ENCODE results near the gene TRIL.

TRIL gene

GRCh38 chr7:28961972-28962371 lies 3.8 kb upstream of the TRIL start:
- Mint-ChIP-seq H3K4me1 (ENCODE audit: low read depth) (peaks cover 9% of the 10 kb centered on the region), H3K27me3 (peaks cover 13% of the 10 kb centered on the region), H3K9me3 (ENCODE audit: low read depth) (no peaks in the 10 kb centered on the region), H3K36me3 (no peaks in the 10 kb centered on the region), H3K27ac (no peak overlapping the region), H3K4me3 (no peak overlapping the region)

GRCh38 chr7:28960071-28960840 lies 2.1 kb upstream of the TRIL start:
- no peak overlapping the region for H3K4me3 Mint-ChIP-seq
- no peaks in the 10 kb centered on the region for H3K36me3 Mint-ChIP-seq
- H3K27me3 Mint-ChIP-seq: peaks cover 14% of the 10 kb centered on the region
- H3K4me1 Mint-ChIP-seq (ENCODE audit: low read depth): peaks cover 12% of the 10 kb centered on the region
- no peak overlapping the region for H3K27ac Mint-ChIP-seq
- no peaks in the 10 kb centered on the region for H3K9me3 Mint-ChIP-seq (ENCODE audit: low read depth)

DNA sequence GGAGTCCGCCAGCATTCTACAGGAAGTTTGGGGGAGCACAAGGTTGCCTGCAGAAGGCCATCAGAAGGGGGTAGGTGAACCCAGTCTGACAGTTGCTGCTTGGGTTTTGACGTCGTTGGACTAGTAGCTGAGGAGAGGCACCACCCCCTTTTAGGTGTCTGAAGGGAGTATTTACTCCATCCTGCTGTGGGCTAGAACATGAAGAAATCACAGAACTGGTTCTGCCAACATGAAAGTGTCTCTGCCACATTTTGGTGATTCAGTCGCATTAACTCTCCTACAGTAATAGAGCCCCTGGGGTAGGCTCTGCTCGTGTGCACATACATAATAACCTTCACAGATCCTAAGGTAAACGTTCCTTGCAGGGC lies 834 bp upstream of the TRIL start:
- Mint-ChIP-seq H3K36me3 (no peaks in the 10 kb centered on the region), H3K9me3 (ENCODE audit: low read depth) (no peaks in the 10 kb centered on the region), H3K4me1 (ENCODE audit: low read depth) (peaks cover 13% of the 10 kb centered on the region), H3K27me3 (peaks cover 22% of the 10 kb centered on the region), H3K27ac (no peak overlapping the region), H3K4me3 (no peak overlapping the region)

- Mint-ChIP-seq H3K27me3 (peaks cover 26% of the 10 kb centered on the region), H3K4me1 (ENCODE audit: low read depth) (peaks cover 13% of the 10 kb centered on the region), H3K27ac (no peak overlapping the region), H3K9me3 (ENCODE audit: low read depth) (no peaks in the 10 kb centered on the region), H3K4me3 (peak overlapping the region; percentile 35), H3K36me3 (no peaks in the 10 kb centered on the region)
Observed at GRCh38 chr7:28957751-28958234, 337 bp downstream of the TRIL start.

- H3K4me3 Mint-ChIP-seq: peak overlapping the region; percentile 35
- H3K27ac Mint-ChIP-seq: no peak overlapping the region
- H3K27me3 Mint-ChIP-seq: peaks cover 31% of the 10 kb centered on the region
- no peaks in the 10 kb centered on the region for H3K36me3 Mint-ChIP-seq
- H3K9me3 Mint-ChIP-seq (ENCODE audit: low read depth): no peaks in the 10 kb centered on the region
- peaks cover 13% of the 10 kb centered on the region for H3K4me1 Mint-ChIP-seq (ENCODE audit: low read depth)
Observed at GRCh38 chr7:28957064-28957750, 923 bp downstream of the TRIL start.

DNA sequence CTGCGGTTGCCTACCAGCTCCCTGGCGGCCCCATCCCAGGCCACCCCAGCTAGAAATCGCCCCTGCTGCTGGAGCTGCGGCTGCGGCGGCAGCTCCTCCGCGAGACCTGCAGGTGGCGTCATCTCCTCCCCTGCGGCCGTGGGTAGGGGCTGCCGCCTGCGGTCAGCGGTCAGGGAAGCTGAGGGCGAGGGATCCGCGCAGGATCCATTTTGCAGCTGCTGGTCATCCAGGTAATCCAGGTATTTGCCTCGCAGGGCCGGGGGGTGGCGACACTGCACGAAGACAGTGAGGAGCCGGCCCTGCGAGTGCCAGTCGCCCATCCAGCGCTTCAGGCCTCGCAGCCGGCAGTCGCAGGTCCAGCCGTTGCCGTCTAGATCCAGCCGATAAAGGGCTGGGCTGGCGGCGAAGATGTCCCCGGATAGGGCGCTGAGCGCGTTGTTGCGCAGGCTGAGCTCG lies 1.5 kb downstream of the TRIL start:
- Mint-ChIP-seq H3K4me1 (ENCODE audit: low read depth) (peaks cover 13% of the 10 kb centered on the region), H3K9me3 (ENCODE audit: low read depth) (no peaks in the 10 kb centered on the region), H3K27me3 (peaks cover 33% of the 10 kb centered on the region), H3K4me3 (no peak overlapping the region), H3K36me3 (no peaks in the 10 kb centered on the region), H3K27ac (no peak overlapping the region)

DNA sequence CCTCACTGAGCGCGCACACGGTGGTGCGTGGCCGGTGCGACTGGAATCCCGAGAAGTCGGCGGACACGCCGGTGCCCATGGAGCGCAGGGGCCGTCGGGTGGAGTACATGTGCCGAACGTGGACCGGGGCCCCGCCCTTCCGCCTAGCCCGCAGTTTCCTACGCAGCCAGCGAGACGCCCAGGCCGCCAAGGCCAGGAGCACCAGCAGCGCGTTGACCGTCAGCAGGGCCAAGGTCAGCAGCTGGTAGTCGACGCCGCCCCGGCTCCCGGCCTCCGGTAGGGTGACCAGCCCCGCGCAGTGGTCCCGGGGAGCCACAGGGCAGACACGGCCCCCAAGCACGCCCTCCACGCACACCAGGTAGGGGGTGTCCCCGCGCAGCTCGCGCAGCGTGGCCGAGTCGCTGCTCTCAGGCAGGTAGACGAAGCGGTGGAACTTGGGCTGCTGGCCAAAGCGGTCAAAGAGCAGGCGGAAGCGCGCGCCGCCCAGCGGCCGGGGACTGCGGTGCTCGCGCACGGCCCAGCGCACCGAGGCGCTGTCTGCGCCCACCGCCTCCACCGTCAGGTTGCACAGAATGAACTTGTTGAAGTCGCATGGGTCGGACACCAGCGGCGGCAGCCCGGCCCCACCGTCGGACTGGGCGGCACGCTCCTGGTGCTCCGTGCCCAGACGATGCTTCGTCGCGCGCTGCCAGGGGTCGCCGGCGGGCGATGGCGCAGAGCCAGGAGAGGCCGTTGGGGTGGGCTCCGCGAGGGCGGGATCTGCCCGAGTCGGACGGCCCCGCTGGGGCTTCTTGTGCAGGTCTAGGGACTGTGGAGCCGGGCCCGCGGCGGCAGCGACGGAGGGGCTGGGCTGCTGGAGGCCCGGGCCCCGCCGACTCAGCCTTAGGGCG lies 2.2 kb downstream of the TRIL start:
- no peak overlapping the region for H3K4me3 Mint-ChIP-seq
- H3K27me3 Mint-ChIP-seq: peaks cover 36% of the 10 kb centered on the region
- H3K36me3 Mint-ChIP-seq: no peaks in the 10 kb centered on the region
- H3K27ac Mint-ChIP-seq: no peak overlapping the region
- H3K4me1 Mint-ChIP-seq (ENCODE audit: low read depth): peaks cover 13% of the 10 kb centered on the region
- H3K9me3 Mint-ChIP-seq (ENCODE audit: low read depth): no peaks in the 10 kb centered on the region

GRCh38 chr7:28955356-28955717 lies 2.8 kb downstream of the TRIL start:
- peaks cover 13% of the 10 kb centered on the region for H3K4me1 Mint-ChIP-seq (ENCODE audit: low read depth)
- no peak overlapping the region for H3K27ac Mint-ChIP-seq
- no peaks in the 10 kb centered on the region for H3K36me3 Mint-ChIP-seq
- no peaks in the 10 kb centered on the region for H3K9me3 Mint-ChIP-seq (ENCODE audit: low read depth)
- peaks cover 36% of the 10 kb centered on the region for H3K27me3 Mint-ChIP-seq
- no peak overlapping the region for H3K4me3 Mint-ChIP-seq

DNA sequence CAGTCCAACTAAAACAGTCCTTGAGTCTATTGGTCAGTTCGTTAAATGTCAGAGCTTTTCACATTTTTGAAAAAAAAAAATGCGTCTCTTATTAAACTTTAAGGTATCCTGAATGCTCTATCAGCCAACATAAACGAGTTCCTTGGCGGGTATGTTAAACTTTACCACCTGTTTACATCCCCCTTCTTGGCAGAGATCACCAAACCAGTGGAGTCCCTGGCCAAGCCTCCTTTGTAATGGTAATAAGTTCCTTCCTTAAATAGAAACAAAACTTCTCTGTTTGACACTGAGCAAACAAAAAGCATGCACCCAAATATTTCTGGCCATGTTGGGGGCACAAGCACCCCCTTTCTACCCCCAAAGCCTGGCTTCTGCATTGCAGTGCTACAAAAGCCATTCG lies 3.2 kb downstream of the TRIL start:
- no peaks in the 10 kb centered on the region for H3K9me3 Mint-ChIP-seq (ENCODE audit: low read depth)
- no peak overlapping the region for H3K27ac Mint-ChIP-seq

DNA sequence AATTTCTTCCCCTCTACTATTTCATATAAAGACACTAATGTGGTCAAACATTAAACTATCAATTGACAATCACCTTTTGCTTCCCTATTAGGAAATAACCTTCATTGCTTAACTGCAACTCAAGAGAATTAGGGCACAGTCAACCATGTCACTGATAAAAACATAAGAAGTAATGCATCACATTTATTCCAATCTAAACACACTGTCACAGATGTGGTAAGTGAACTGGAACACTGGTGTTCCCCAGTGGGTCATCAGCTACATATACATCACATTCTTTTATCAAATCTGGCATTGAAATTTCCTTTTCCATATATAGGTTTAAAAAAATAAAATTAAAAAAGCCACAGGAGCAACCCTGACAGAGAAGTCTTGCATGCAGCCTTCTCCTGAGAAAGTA lies 3.7 kb downstream of the TRIL start:
- no peak overlapping the region for H3K4me3 Mint-ChIP-seq
- H3K36me3 Mint-ChIP-seq: no peaks in the 10 kb centered on the region
- no peaks in the 10 kb centered on the region for H3K9me3 Mint-ChIP-seq (ENCODE audit: low read depth)
- peaks cover 13% of the 10 kb centered on the region for H3K4me1 Mint-ChIP-seq (ENCODE audit: low read depth)
- peaks cover 39% of the 10 kb centered on the region for H3K27me3 Mint-ChIP-seq
- H3K27ac Mint-ChIP-seq: no peak overlapping the region

More for the DNA sequence above, 3.2 kb downstream of the TRIL start:
- H3K4me3 Mint-ChIP-seq: no peak overlapping the region
- peaks cover 36% of the 10 kb centered on the region for H3K27me3 Mint-ChIP-seq
- no peaks in the 10 kb centered on the region for H3K36me3 Mint-ChIP-seq
- peaks cover 13% of the 10 kb centered on the region for H3K4me1 Mint-ChIP-seq (ENCODE audit: low read depth)

GRCh38 chr7:28953633-28954032 lies 4.5 kb downstream of the TRIL start:
- Mint-ChIP-seq H3K4me1 (ENCODE audit: low read depth) (peaks cover 11% of the 10 kb centered on the region), H3K4me3 (no peak overlapping the region), H3K27ac (no peak overlapping the region), H3K27me3 (peaks cover 35% of the 10 kb centered on the region), H3K9me3 (ENCODE audit: low read depth) (no peaks in the 10 kb centered on the region), H3K36me3 (no peaks in the 10 kb centered on the region)

DNA sequence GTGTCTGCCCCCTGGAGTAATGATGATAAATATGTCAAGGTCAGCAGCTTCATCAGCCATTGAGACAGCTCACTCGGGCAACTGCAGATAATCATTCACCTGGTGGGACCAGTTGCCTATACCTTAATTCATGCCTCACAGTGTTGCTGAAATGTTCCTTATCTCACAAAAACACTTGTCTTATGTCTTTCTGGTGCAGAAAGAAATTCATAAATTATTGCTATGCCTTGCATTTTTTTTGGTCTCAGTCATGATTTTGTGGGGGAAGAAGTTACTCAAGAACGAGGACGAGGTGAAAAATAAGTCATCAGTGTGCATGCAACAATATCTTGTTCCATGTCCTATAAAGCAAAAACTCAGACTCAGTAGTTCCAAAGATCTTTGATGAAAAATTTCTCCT lies 16.0 kb downstream of the TRIL start:
- no peak overlapping the region for H3K4me3 Mint-ChIP-seq
- H3K9me3 Mint-ChIP-seq (ENCODE audit: low read depth): no peaks in the 10 kb centered on the region

GRCh38 chr7:28941633-28942032 lies 16.5 kb downstream of the TRIL start:
- Mint-ChIP-seq H3K27me3 (peaks cover 16% of the 10 kb centered on the region), H3K4me3 (no peak overlapping the region), H3K27ac (no peak overlapping the region), H3K36me3 (no peaks in the 10 kb centered on the region), H3K4me1 (ENCODE audit: low read depth) (no peaks in the 10 kb centered on the region), H3K9me3 (ENCODE audit: low read depth) (no peaks in the 10 kb centered on the region)

More for the DNA sequence above, 16.0 kb downstream of the TRIL start:
- Mint-ChIP-seq H3K27ac (no peak overlapping the region), H3K36me3 (no peaks in the 10 kb centered on the region), H3K27me3 (peaks cover 16% of the 10 kb centered on the region), H3K4me1 (ENCODE audit: low read depth) (no peaks in the 10 kb centered on the region)

DNA sequence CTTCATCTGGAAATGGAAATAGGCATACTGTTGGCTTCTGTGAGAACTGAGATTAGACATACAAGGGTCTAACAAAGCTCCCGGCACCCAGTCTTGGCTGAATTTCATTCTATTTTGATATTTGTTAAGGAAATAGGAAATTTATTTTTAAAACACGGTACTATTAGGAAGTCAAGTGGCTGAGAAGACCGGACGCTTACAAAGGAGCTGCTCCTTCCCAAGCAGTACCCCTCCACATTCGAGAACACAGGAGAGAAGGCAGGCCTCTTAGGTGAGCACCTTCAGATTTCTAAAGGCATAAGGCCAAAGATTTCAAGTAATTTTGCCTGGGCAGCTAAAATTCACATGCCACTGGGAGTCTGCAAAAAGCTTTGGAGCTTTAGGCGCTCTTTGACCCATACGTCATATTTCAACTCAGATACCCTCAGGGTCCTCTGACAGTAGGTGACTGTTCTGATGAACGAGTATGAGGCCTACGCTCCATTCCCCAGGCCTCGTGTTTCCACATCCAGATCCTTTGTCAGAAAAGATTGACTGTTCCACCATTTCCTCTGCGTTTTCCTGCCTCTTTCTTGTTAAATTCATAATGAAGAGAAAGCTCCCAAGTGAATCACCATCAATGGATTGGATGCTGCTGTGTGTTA lies 17.3 kb downstream of the TRIL start:
- Mint-ChIP-seq H3K4me1 (ENCODE audit: low read depth) (no peaks in the 10 kb centered on the region), H3K9me3 (ENCODE audit: low read depth) (no peaks in the 10 kb centered on the region), H3K27me3 (peaks cover 17% of the 10 kb centered on the region)

More for the DNA sequence above, 17.3 kb downstream of the TRIL start:
- no peaks in the 10 kb centered on the region for H3K36me3 Mint-ChIP-seq
- no peak overlapping the region for H3K27ac Mint-ChIP-seq
- no peak overlapping the region for H3K4me3 Mint-ChIP-seq

All from activated naive CD8-positive, alpha-beta T cell (primary cell).